H7 (cell line): Measurements from ENCODE around the gene FAM83G. TPM values are rescaled to one million over a fixed set of nuclear protein-coding genes. Genes with fewer than 3 reads are reported as not detected.

Source experiments
- DNase-seq: peaks from one replicate; pipeline ENCODE4 v3.0.0; 2012
- H3K27me3 ChIP-seq: 2 replicates; pipeline ENCODE4 v1.6.0; 2011; ENCODE audit warnings: mild to moderate bottlenecking, low read length; ENCODE audit not compliant: control insufficient read depth, insufficient read depth
- H3K36me3 ChIP-seq: replicated peaks from 2 replicates; pipeline ENCODE4 v1.5.1; 2011; ENCODE audit warnings: low read length; ENCODE audit not compliant: control insufficient read depth, insufficient read depth
- H3K4me3 ChIP-seq: 2 replicates; pipeline ENCODE4 v1.5.1; 2011; ENCODE audit warnings: low read depth, mild to moderate bottlenecking, control low read depth, low read length, moderate library complexity; ENCODE audit not compliant: insufficient read depth
- total RNA-seq: library from RNA; depleted of rRNA; stranded (reverse); fragments of >200 nt; shearing (Covaris generic); gene quantifications from 2 replicates; pipeline ENCODE4 v1.2.3, GENCODE V29; 2014

FAM83G gene
- total RNA-seq, 1 experiment from 2014 or later, result 40.6 TPM

DNA sequence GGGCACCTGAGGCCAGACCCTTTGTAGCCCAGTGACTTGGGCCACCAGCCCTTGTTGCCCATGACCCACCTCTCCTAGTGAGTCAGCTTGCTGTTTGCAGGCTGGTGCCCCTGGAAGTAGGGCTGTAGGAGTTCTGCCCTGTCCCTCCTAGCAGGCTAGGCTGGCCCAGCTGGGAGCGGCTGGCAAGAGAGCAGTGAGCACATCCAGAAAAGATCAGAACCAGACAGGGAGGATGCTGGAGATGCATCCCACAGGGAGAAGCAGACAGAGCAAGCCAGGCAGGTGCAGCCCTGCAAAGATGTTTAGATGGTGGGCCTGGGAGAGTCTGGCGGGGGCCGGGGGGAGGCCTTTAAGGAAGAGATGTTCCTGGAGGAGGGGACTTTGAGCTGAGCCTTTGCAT, 50.2 kb downstream of the FAM83G start:
- H3K36me3 ChIP-seq, result no peaks in the 10 kb centered on the region
- no peaks in the 10 kb centered on the region for H3K27me3 ChIP-seq
- peak; percentile 32 for DNase-seq
- no peak overlapping the region for H3K4me3 ChIP-seq

DNA sequence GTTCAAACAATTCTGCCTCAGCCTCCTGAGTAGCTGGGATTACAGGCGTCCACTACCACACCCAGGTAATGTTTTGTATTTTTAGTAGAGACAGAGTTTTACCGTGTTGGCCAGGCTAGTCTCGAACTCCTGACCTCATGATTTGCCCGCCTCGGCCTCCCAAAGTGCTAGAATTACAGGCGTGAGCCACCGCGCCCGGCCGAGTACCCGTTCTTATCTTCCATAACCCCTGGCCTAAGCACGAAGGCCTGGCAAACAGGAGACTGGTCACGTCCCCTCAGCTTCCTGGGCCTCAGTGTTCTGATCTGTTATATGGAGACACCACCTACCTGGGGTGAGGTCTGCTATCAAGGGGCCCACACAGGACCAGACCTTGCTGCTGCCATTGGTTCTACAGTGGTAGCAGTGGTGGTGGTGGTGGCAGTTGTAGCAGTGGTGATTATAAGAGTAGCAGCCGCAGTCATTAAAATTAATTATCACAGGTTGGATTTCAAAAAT, 51.3 kb downstream of the FAM83G start:
- Histone ChIP-seq H3K36me3 (no peaks in the 10 kb centered on the region), H3K27me3 (no peaks in the 10 kb centered on the region), H3K4me3 (no peak overlapping the region)
- no peak for DNase-seq

DNA sequence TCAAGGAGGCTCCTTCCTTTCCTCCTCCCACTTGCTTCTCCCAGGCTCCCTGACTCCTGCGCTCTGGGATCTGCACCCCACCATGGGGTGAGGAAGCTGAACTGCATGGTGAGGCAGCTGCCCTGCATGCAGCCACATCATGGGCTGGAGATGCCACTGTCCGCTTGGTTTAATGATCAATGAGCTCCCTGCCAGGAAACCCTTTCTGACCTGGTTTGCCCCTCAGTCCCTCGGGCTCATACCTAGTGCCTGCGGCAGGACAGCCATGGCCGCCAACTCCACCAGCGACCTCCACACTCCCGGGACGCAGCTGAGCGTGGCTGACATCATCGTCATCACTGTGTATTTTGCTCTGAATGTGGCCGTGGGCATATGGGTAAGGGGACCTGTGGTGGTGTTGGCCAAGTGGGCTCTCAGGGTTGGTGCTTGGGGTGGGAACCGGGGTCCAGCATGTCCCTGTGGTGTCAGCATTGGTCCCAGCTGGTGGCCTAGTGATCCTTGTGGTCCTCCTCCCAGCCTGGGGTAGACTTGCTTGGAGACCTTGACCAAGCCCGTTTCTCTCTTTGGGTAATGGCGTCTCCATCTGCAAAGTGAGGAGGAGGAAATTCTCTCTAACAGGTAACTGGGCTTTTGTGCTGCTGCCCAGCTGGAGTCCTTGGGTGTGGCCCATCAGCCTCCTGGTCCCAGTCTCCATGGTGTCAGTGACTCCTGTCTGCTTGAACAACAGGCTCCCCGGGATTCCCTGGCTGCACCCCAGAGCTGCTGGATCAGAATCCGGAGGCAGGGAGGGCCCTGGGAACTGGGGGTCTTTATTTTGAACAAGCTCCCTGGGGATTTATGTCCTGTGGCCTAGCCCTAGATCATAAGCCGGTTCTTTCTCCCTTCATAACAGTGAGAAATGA, 52.4 kb downstream of the FAM83G start, which contains the start of gene SLC5A10:
Gene SLC5A10 (plus strand): TSS at position 225 of the 902 bp plus-strand sequence. CDS start 41 bp downstream, at position 266.
- H3K36me3 ChIP-seq, result no peaks in the 10 kb centered on the region
- peak; percentile 85 for DNase-seq
- H3K4me3 ChIP-seq, result no peak within 1 kb of the TSS
- H3K27me3 ChIP-seq, result no peaks in the 10 kb centered on the region

DNA sequence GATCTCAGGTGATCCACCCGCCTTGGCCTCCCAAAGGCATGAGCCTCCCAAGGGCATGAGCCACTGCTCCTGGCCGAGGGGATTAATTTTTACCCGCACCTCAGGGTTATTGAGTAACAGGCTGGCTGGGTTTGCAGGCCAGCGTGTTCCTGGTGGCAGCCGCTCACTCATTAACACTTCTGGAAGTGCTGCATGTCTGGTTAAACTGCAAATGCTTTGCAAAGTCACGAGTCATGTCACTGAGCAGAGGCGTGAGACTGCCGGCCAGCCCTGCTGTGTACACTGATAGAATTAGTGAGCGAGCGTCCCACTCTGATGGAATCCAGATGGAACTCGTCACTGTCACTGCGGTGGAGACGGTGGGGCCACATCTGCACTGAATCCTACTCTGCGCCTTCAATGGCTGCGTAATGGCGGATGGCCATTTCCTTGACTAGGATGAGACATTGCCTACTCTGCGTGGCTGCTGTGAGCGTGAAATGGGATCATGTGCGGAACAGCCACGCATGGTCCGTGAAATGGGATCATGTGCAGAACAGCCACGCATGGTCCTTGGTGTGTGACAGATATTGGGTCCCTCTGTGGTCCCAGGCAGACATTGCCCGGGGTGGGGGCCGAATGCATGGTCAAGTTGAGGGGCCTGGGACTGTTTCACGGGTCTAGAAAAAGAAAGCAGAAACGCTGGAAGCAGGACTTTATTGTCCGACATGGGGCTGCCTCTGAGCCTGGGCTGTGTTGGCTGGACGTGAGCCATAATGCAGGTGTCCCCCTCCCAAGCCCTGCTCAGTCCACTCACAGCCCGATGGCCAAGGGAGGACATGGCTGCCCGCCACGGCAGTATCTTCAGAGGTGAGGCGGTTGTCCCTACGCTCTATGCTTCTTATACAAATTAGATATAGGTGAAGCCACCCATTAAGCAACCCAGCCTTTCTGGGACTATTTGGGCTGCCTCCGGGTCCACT, 53.3 kb downstream of the FAM83G start:
- no peak for DNase-seq
- Histone ChIP-seq H3K4me3 (no peak overlapping the region), H3K27me3 (no peaks in the 10 kb centered on the region), H3K36me3 (no peaks in the 10 kb centered on the region)

DNA sequence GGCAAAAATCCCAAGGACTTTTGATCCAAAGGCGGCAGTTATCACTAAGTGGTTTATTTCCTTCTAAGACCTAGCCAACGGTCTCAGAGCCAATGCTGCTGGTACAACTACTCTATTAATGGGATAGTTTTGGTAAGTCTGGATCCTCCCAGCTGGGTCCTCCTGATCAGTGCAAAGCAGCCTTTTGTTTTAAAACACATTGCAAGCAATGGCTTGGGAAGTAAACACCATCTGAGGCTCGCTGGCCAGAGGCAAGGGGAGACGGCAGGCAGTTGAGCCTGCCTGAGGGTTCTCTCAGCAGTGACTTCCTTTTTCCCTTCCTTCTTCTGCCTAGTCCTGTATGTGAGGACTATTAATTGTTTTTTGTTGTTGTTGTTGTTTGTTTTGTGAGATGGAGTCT, 54.2 kb downstream of the FAM83G start:
- H3K4me3 ChIP-seq, result no peak overlapping the region
- DNase-seq, result peak; percentile 13
- no peaks in the 10 kb centered on the region for H3K27me3 ChIP-seq
- H3K36me3 ChIP-seq, result no peaks in the 10 kb centered on the region

DNA sequence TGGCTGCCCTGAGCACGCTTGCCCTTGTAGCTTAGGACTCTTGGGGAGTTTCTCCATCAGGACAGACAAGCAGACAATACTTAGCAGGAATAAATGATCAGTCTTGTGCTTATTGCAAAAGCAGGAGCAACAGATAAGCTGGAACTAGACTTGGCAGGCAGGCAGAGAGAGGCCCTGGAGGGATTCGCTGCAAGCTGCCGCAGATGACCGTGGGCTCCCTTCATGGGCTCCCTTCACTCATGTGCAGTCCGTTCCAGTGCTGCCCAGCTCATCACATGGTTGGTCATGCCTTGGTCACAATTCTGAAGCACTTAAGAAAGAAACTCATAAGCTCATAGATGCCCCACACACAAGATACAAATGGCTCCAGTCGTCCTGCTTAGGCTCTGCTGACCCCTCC, 55.0 kb downstream of the FAM83G start:
- H3K36me3 ChIP-seq, result no peaks in the 10 kb centered on the region
- DNase-seq, result peak; percentile 13
- H3K4me3 ChIP-seq, result no peak overlapping the region
- no peaks in the 10 kb centered on the region for H3K27me3 ChIP-seq

DNA sequence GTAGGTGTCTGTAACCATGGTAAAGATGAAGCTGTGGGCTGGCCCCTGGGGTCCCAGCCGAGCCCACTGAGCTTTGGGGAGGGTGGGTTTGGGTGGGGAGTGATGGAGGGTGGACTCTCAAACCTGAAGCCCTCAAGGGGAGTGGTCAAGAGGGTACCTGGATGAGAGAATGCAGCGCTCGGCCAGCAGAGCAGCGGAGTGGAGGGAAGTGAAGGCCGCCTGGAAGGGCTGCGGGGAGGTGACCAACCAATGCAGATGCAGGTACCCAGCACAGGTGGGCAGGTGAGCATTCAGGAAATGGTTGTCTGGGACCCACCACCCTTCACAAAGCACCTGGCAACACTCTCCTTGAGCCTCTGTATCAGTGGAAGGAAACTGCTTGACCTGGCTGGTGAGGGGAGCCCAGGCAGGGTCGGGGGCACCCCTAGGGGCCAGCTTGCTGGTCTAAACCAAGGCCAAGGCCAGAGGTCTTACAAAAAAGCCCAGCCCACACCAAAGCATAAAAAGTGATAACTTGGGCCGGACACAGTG, 56.0 kb downstream of the FAM83G start:
- Histone ChIP-seq H3K36me3 (no peaks in the 10 kb centered on the region), H3K27me3 (no peaks in the 10 kb centered on the region), H3K4me3 (no peak overlapping the region)
- no peak for DNase-seq

DNA sequence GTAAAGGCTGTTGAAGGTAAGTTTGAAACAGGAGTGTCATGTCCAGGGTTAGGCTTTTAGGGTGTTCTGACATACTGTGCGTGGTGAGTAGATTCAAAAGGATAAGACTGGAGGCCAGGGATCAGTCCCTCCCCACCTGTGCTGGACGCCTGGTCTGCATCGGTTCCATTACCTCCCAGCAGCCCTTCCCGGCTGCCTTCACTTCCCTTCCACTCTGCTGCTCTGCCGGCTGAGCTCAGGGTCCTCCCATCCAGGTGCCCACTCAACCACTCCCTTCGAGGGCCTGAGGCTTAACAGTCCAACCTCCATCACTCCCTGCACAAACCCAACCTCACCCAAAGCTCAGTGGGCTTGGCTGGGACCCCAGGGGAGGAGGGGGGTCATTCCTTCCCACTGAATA, 56.7 kb downstream of the FAM83G start:
- Histone ChIP-seq H3K36me3 (no peaks in the 10 kb centered on the region), H3K27me3 (no peaks in the 10 kb centered on the region), H3K4me3 (no peak overlapping the region)
- peak; percentile 28 for DNase-seq

DNA sequence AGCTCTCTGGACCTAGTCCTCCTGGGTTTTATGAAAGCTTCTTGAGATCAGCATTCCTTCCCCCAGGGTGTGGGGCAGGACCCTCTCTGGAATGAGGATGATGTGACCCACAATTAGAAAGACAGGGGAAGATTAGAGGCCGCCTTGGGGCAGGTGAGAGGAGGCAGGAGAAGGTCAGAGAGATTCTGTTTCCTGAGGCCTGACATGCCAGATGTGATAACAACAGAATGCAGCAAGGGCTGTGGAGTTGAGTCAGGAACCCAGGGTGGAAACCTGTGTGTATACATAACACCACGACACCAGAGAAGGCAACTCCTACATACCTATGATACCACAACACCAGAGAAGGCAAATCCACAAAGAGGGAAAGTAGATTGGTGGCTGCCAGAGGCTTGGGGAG, 58.0 kb downstream of the FAM83G start:
- no peaks in the 10 kb centered on the region for H3K27me3 ChIP-seq
- peak; percentile 17 for DNase-seq
- H3K36me3 ChIP-seq, result no peaks in the 10 kb centered on the region
- no peak overlapping the region for H3K4me3 ChIP-seq

DNA sequence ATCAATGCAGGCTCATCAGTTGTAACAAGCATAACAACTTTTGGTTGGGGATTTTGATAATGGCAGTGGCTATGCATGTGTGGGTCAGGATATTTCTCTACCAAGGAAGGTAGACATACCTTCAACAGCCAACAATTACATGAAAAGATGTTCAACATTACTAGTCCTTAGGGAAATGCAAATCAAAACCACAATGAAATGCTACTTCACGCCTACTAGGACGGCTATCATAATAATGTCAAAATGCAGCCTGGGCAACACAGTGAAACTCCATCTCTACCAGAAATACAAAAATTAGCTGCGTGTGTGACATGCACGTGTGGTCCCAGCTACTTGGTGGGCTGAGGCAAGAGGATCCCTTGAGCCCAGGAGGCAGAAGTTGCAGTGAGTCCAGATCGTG, 59.9 kb downstream of the FAM83G start:
- Histone ChIP-seq H3K27me3 (no peaks in the 10 kb centered on the region), H3K36me3 (no peaks in the 10 kb centered on the region), H3K4me3 (no peak overlapping the region)
- no peak for DNase-seq

DNA sequence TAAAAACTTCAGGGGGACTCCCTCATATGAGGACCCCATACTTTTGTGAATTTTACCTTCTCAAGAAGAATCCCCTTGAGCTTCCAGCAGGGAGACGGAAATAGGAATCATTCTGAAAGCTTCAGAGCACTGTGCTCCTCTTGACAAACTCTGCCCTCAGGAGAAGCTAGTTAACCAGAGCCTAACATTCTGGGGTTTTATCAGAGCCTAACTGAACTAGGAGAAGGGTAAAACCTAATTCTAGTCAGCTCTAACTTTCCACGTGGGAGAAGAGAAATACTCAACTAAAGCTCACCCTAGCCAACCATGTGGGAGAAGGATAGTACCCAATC, 65.9 kb downstream of the FAM83G start:
- DNase-seq, result no peak
- no peak overlapping the region for H3K4me3 ChIP-seq
- H3K27me3 ChIP-seq, result no peaks in the 10 kb centered on the region
- no peaks in the 10 kb centered on the region for H3K36me3 ChIP-seq

DNA sequence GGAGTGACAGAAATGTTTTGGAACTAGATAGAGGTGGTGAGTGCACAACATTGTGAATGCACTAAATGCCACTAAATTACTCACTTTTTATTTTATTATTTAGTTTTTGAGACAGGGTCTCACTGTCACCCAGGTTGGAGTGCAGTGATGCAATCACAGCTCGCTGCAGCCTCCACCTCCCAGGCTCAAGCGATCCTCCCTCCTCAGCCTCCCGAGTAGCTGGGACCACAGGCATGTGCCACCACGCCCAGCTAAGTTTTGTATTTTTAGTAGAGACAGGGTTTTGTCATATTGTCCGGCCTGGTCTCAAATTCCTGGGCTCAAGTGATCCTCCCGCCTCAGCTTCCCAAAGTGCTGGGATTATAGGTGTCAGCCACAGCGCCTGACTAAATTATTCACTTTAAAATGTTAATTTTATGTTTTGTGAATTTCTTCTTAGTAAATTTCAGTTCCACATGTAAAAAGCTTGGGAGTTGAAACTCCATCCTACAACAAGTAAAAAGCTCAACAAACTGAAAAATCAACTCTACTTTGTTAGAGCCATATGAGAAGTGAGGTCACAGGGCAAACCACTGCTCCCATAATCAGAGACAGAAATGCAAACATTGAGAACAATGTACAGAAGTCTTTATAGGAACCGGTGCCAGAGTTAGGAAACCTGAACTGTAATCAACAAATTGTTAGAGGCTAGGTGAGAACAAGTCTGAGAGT, 66.4 kb downstream of the FAM83G start:
- Histone ChIP-seq H3K4me3 (no peak overlapping the region), H3K27me3 (no peaks in the 10 kb centered on the region), H3K36me3 (no peaks in the 10 kb centered on the region)
- no peak for DNase-seq

DNA sequence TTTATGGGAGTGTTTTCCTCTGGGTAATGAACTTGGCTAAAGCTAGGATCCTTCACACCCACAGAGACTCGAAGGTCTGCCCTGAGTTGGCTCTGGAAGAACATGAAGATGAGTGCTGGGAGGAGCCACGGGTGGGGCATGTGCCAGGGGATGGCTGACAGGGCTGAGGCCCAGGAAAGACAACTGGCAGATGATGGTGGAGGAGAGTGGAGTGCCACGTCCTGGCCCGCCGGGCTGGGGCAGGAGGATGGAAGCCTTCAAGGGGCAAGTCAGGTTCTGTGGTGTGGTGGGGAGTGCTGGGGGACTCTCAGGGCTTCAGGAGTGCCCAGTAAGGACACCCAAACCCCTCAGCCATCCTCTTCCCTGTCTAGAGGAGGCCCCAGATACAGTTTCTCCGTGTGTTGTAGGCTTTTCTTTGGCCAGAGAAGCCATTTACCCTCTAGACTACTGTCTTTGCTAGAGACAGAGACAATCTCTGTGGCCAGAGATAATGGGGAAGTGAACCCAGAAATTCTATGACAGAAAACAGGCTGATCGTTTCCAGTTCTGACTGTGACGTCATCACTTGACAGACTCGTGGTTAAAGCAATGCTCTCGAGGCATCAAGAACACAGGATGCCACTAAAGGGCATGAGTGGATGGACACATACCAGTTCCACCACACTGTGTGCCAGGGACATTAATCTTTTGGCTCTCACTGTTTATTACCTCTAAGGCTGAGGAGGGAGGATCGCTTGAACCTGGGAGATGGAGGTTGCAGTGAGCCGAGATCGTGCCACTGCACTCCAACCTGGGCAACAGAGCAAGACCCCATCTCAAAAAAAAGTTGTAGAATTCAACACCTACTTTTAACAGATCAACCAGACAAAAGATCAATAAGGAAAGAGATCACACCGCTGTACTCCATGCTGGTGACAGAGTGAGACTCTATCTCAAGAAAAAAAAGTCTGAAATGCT, 71.2 kb downstream of the FAM83G start:
- Histone ChIP-seq H3K4me3 (no peak overlapping the region), H3K36me3 (peaks cover 5% of the 10 kb centered on the region), H3K27me3 (no peaks in the 10 kb centered on the region)
- DNase-seq, result peak; percentile 26
